ENCODE measurements around the gene PRRT2.

DNA sequence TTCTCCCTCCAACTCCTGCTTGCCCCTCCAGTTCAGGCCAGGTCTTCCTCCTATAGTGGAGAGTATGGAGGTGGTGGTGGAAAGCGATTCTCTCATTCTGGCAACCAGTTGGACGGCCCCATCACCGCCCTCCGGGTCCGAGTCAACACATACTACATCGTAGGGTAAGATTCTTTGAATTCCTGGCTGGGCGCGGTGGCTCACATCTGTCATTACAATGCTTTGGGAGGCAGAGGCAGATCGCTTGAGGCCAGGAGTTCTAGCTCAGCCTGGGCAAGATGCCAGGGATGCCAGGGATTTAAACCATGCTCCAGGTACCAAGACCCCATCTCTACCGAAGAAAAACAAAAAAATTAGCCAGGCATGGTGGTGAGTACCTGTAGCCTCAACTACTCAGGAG, 32.5 kb upstream of the PRRT2 start:
- TF ChIP-seq EP300 (IDR thresholded peaks at IDR 0.05): no peak
- no peak for TF ChIP-seq POLR2A (IDR thresholded peaks at IDR 0.05; ENCODE audit: low read depth)
- TF ChIP-seq, protein P1, sequence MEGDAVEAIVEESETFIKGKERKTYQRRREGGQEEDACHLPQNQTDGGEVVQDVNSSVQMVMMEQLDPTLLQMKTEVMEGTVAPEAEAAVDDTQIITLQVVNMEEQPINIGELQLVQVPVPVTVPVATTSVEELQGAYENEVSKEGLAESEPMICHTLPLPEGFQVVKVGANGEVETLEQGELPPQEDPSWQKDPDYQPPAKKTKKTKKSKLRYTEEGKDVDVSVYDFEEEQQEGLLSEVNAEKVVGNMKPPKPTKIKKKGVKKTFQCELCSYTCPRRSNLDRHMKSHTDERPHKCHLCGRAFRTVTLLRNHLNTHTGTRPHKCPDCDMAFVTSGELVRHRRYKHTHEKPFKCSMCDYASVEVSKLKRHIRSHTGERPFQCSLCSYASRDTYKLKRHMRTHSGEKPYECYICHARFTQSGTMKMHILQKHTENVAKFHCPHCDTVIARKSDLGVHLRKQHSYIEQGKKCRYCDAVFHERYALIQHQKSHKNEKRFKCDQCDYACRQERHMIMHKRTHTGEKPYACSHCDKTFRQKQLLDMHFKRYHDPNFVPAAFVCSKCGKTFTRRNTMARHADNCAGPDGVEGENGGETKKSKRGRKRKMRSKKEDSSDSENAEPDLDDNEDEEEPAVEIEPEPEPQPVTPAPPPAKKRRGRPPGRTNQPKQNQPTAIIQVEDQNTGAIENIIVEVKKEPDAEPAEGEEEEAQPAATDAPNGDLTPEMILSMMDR (IDR thresholded peaks at IDR 0.05): no peak
- no peak for TF ChIP-seq POLR2AphosphoS5 (IDR thresholded peaks at IDR 0.05)
